Fibroblast of lung (primary cell): Measurements from ENCODE around the gene AMOTL1. TPM values are rescaled to one million over a fixed set of nuclear protein-coding genes. Genes with fewer than 3 reads are reported as not detected.

ENCODE experiments used
- DNase-seq, 2 donors: peaks; one replicate each; pipeline versions ENCODE4 v3.0.0 to v3.0.0-alpha.2; 2010; ENCODE audit warnings: low read depth in 2 of 2
- H2AFZ ChIP-seq: 2 replicates; pipeline ENCODE4 v1.5.1; 2012; ENCODE audit warnings: low read length, control low read depth, inconsistent platforms
- H3K27ac ChIP-seq: 2 replicates; pipeline ENCODE4 v1.5.1; 2011; ENCODE audit warnings: low read length, control low read depth; ENCODE audit not compliant: insufficient read depth
- H3K27me3 ChIP-seq: 2 replicates; pipeline ENCODE4 v1.5.1; 2011; ENCODE audit warnings: mild to moderate bottlenecking, low read length; ENCODE audit not compliant: control insufficient read depth, insufficient read depth
- H3K36me3 ChIP-seq: 2 replicates; pipeline ENCODE4 v1.5.1; 2011; ENCODE audit warnings: low read length; ENCODE audit not compliant: control insufficient read depth, insufficient read depth
- H3K4me1 ChIP-seq: 2 replicates; pipeline ENCODE4 v1.5.1; 2011; ENCODE audit warnings: low read length; ENCODE audit not compliant: control insufficient read depth, insufficient read depth; ENCODE audit errors: extremely low read depth
- H3K4me2 ChIP-seq: 2 replicates; pipeline ENCODE4 v1.5.1; 2011; ENCODE audit warnings: low read length, control low read depth; ENCODE audit not compliant: insufficient read depth; ENCODE audit errors: extremely low read depth
- H3K4me3 ChIP-seq, 4 experiments: fragments of 200-600 bp in 1 of 4; sonication (generic) in 1 of 4; replicated peaks in 1 of 4; 2 replicates each; pipeline ENCODE4 v1.5.1; 2011 to 2016; ENCODE audit warnings: low read length in 4 of 4, low read depth in 3 of 4, mild to moderate bottlenecking in 3 of 4, control low read depth in 2 of 4, inconsistent platforms in 1 of 4, mixed read lengths in 1 of 4; ENCODE audit not compliant: insufficient read depth in 1 of 4; ENCODE audit errors: control extremely low read depth in 1 of 4
- H3K79me2 ChIP-seq: 2 replicates; pipeline ENCODE4 v1.5.1; 2012; ENCODE audit warnings: mild to moderate bottlenecking, low read length, inconsistent platforms; ENCODE audit not compliant: control insufficient read depth, insufficient read depth
- H3K9ac ChIP-seq: 2 replicates; pipeline ENCODE4 v1.5.1; 2011; ENCODE audit warnings: mild to moderate bottlenecking, low read length, control low read depth; ENCODE audit not compliant: insufficient read depth
- H3K9me3 ChIP-seq: 2 replicates; pipeline ENCODE4 v1.5.1; 2012; ENCODE audit warnings: low read depth, low read length; ENCODE audit not compliant: control insufficient read depth, insufficient read depth
- H4K20me1 ChIP-seq: 2 replicates; pipeline ENCODE4 v1.5.1; 2011; ENCODE audit warnings: low read length; ENCODE audit not compliant: control insufficient read depth, insufficient read depth; ENCODE audit errors: extremely low read depth
- CTCF ChIP-seq, 2 donors: IDR thresholded peaks in 1 of 2; conservative IDR thresholded peaks in 1 of 2; 1 replicate in 1 of 2; 2 replicates in 1 of 2; pipeline ENCODE4 v1.5.1; 2011 to 2012; ENCODE audit warnings: low read length in 2 of 2, control low read depth in 1 of 2, inconsistent platforms in 1 of 2, low read depth in 1 of 2, mild to moderate bottlenecking in 1 of 2
- EZH2 ChIP-seq: IDR thresholded peaks from 2 replicates; pipeline ENCODE4 v1.5.1; 2012; ENCODE audit warnings: low read length, control low read depth, mild to moderate bottlenecking; ENCODE audit errors: missing control alignments
- polyA plus RNA-seq, 2 donors: library from polyadenylated mRNA; depleted of rRNA in 1 of 2; stranded (reverse) in 1 of 2; unstranded in 1 of 2; fragments of >200 nt; gene quantifications; 2 replicates each; pipeline ENCODE4 v1.2.1, GENCODE V29; 2011 to 2012; ENCODE audit warnings: missing spikeins in 1 of 2
- total RNA-seq: library from RNA; depleted of rRNA; stranded (reverse); fragments of >200 nt; gene quantifications from 2 replicates; pipeline ENCODE4 v1.2.1, GENCODE V29; 2014

Gene AMOTL1
- total and polyA plus RNA-seq, 2 donors (not counting 1 experiment from before 2014, with no cell fraction given), result 38.0 to 63.7 TPM

- H3K9me3 ChIP-seq, result no peaks in the 10 kb centered on the region
- no peak overlapping the region for H2AFZ ChIP-seq
- no peak overlapping the region for H3K9ac ChIP-seq
- H3K79me2 ChIP-seq, result no peaks in the 10 kb centered on the region
- DNase-seq, result no peak
- TF ChIP-seq EZH2, result no peak
- TF ChIP-seq CTCF (conservative IDR thresholded peaks at IDR 0.05 in 1 of 2, IDR thresholded peaks at IDR 0.05 in 1 of 2; ENCODE audit: low read depth in 1 of 2, low read length in 2 of 2), result no peak
- H3K4me3 ChIP-seq, result no peak overlapping the region
- no peaks in the 10 kb centered on the region for H3K27me3 ChIP-seq
- H3K4me2 ChIP-seq, result no peak overlapping the region
- H3K36me3 ChIP-seq, result peaks cover 19% of the 10 kb centered on the region
- no peaks in the 10 kb centered on the region for H4K20me1 ChIP-seq
- no peak overlapping the region for H3K27ac ChIP-seq
- H3K4me1 ChIP-seq, result no peaks in the 10 kb centered on the region
These were observed 93.2 kb downstream of the AMOTL1 start for GRCh38 chr11:94861306-94861845.

- no peaks in the 10 kb centered on the region for H4K20me1 ChIP-seq
- no peaks in the 10 kb centered on the region for H3K27me3 ChIP-seq
- DNase-seq, result peak in 1 of 2 donors; percentile 81
- no peak for TF ChIP-seq CTCF (conservative IDR thresholded peaks at IDR 0.05 in 1 of 2, IDR thresholded peaks at IDR 0.05 in 1 of 2; ENCODE audit: low read depth in 1 of 2, low read length in 2 of 2)
- H3K9me3 ChIP-seq, result no peaks in the 10 kb centered on the region
- no peak overlapping the region for H2AFZ ChIP-seq
- H3K4me1 ChIP-seq, result no peaks in the 10 kb centered on the region
- H3K9ac ChIP-seq, result no peak overlapping the region
- H3K4me2 ChIP-seq, result no peak overlapping the region
- peaks cover 28% of the 10 kb centered on the region for H3K36me3 ChIP-seq
- H3K4me3 ChIP-seq, result no peak overlapping the region
- no peaks in the 10 kb centered on the region for H3K79me2 ChIP-seq
- no peak overlapping the region for H3K27ac ChIP-seq
These were observed 95.0 kb downstream of the AMOTL1 start for GRCh38 chr11:94862926-94863880.

GRCh38 chr11:94864506-94865045, 96.4 kb downstream of the AMOTL1 start:
- no peaks in the 10 kb centered on the region for H3K79me2 ChIP-seq
- no peak overlapping the region for H3K27ac ChIP-seq
- no peak overlapping the region for H3K4me3 ChIP-seq

More at GRCh38 chr11:94864506-94865045, 96.4 kb downstream of the AMOTL1 start:
- Histone ChIP-seq H3K27me3 (no peaks in the 10 kb centered on the region), H3K9ac (no peak overlapping the region), H4K20me1 (no peaks in the 10 kb centered on the region), H3K4me2 (no peak overlapping the region), H3K36me3 (peaks cover 27% of the 10 kb centered on the region), H3K4me1 (no peaks in the 10 kb centered on the region), H3K9me3 (no peaks in the 10 kb centered on the region), H2AFZ (no peak overlapping the region)
- no peak for TF ChIP-seq CTCF (conservative IDR thresholded peaks at IDR 0.05 in 1 of 2, IDR thresholded peaks at IDR 0.05 in 1 of 2; ENCODE audit: low read depth in 1 of 2, low read length in 2 of 2)
- no peak for DNase-seq
